ENCODE data around the gene SH3BP1.
"Not testable (repeated sequence)": the region's sequence is repeated elsewhere in the genome, so short reads cannot be mapped to it uniquely, and the experiment has no call there.

Gene SH3BP1

GRCh38 chr22:37639070-37639760 is at the start of gene SH3BP1:
TSS of gene SH3BP1 (plus strand) at chr22:37639669. CDS start at chr22:37639788, 119 bp downstream.
- peak; percentile 68 for DNase-seq

DNA sequence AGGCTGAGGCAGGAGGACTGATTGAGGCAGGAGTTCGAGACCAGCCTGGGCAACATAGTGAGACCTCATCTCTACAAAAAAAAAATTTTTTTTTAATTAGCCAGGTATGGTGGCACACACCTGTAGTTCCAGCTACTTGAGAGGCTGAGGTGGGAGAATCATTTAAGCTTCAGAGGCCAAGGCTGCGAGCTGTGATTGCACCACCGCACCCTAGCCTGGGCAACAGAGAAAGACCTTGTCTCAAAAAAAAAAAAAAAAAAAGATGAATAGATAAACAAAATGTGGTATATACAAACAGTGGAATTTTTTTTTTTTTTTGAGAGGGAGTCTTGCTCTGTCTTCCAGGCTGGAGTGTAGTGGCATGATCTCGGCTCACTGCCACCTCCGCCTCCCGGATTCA is 48.4 kb upstream of the SH3BP1 start:
- DNase-seq = not testable (repeated sequence)

- no peak for DNase-seq
These were observed 47.6 kb upstream of the SH3BP1 start for GRCh38 chr22:37591823-37592404.

- DNase-seq = no peak
These were observed 45.2 kb upstream of the SH3BP1 start for GRCh38 chr22:37594237-37594636.

DNA sequence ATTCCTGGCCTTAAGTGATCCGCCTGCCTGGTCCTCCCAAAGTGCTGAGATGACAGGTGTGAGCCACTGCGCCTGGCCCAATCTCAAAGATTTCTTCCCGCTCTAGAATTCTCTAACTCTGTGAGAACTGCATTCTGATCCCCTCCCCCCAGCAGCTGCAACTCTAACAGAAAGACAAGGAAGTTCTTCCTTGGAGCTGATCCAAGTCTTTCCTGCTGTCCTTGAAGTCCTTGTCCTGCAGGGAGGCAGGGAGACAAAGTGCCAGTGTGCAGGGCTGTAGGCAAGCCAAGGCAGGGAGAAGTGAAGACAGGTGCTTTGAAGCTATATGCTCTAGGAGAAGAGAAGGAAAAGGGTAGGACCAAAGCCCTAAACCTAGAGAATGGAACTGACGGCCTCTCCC is 40.3 kb upstream of the SH3BP1 start:
- DNase-seq = no peak

DNA sequence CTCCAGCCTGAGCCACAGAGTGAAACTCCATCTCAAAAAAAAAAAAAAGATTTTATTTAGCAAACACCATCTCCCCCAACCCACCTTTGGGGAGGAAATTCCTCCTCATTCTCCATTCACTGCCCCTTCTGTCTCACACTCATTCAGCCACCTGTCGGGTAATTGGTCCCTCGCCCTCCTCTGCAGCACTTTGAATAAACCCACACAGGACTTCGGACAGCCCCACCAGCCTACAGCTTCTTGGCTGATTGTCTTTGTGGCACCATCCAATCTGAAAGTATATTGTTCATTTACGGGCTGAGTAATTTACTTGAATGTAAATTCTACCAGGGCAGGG is 38.3 kb upstream of the SH3BP1 start:
- no peak for DNase-seq

DNA sequence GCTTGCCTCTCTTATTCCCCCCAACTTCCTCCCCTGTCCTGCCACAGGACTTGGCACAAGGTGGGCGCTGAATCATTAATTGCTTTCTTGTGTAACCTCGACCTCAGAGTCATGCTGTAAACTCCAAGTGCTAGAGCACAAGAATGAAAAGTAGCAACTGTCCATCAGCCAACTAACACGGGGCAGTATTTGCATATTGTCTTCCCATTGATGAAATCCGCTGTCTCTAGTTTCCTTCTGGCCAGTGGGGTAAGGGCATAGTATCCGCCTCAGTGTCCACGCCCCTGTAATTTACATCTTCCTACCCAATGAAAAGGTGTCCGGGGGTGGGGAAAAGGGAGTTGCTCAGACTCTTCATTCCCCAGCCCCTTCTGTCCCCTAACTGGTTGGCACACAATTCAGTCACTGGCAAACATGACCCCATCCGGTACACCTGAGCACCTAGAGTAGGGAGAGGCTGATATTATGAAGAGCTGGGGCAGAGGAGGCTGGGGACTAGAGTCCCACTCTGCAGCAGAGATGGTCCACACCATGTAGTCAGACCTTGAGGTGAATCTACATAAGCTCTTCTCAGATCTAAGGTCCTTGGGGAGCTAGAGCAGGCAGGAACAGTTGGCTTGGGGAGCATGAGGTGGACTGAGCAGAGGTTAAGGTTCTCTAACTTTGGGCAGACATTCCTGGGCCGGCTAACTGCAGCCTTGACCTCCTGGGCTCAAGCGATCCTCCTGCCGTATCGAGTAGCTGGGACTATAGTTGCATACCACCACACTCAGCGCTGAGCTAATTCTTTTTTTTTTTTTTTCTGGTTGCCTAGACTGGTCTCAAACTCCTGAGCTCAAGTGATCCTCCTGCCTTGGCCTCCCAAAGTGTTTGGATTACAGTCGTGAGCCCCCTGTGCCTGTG is 37.7 kb upstream of the SH3BP1 start:
- DNase-seq = no peak

DNA sequence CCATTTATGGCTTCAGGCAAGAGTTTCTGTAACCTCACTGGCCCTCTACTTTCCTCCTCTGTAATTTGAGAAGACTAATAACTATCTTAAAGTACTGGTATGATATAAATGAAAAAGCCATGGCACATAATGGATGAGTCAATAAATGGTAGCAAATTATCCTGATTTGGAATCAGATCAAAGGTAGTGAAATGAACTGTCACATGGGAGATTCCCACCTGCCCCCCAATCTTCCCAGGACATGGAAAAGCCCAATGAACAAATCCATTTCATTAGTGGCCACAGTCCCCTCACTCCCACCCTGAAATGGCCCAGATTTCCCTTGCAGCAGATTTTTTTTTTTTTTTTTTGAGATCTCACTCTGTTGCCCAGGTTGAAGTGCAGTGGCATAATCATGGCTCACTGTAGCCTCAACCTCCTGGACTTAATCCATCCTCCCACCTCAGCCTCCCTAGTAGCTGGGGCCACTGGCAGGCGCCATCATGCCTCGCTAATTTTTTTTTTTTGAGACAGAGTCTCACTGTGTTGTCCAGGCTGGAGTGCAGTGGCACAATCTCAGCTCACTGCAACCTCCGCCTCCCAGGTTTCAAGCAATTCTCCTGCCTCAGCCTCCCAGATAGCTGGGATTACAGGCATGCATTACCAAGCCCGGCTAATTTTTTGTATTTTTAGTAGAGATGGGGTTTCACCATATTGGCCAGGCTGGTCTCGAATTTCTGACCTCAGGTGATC is 36.8 kb upstream of the SH3BP1 start:
- not testable (repeated sequence) for DNase-seq

DNA sequence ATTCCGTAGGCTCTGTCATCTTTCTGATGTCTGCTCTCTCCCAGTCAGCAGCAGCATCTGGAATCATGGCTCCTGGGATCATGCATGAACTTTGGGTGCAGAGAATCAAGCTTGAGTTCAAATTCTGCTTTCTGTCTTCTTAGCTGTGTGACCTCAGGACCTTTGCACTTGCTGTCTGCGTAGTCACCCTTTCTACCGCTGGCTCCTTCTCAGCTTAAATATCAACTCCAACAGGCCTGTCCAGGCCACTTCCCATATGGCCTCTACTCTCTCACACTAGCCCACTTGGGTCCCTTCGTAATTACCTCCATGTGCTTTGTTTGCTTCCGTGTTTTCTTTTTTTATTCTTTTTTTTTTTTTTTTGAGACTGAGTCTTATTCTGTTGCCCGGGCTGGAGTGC is 35.4 kb upstream of the SH3BP1 start:
- no peak for DNase-seq

- DNase-seq = peak; percentile 61
These were observed 34.6 kb upstream of the SH3BP1 start for GRCh38 chr22:37604875-37605274.

- peak; percentile 94 for DNase-seq
These were observed 32.2 kb upstream of the SH3BP1 start for GRCh38 chr22:37607010-37607934.

DNA sequence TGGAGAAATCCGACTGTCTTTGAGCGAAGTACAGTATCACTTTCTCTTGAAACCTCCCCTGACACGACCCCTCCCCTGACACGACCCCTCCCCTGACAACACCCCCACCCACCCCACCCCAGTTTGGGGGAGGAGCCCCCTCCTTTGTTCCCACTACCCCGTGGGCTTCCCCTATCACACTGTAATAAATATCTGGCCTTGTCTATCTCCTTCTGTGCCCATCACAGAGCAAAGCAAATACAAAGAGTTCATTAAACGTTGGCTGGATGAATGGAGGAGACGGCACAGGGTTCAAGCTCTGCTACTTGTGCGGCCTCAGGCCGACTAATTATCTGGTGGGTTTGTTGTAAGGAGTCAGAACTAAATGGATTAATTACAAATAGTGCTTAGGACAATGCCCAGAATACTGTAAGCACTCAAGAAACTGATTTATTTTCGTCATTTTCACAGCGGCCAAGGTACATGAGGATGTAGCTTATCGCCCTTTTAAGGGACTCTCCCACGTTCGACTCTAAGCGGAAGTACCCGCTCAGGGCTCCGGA is 31.5 kb upstream of the SH3BP1 start:
- no peak for DNase-seq

DNA sequence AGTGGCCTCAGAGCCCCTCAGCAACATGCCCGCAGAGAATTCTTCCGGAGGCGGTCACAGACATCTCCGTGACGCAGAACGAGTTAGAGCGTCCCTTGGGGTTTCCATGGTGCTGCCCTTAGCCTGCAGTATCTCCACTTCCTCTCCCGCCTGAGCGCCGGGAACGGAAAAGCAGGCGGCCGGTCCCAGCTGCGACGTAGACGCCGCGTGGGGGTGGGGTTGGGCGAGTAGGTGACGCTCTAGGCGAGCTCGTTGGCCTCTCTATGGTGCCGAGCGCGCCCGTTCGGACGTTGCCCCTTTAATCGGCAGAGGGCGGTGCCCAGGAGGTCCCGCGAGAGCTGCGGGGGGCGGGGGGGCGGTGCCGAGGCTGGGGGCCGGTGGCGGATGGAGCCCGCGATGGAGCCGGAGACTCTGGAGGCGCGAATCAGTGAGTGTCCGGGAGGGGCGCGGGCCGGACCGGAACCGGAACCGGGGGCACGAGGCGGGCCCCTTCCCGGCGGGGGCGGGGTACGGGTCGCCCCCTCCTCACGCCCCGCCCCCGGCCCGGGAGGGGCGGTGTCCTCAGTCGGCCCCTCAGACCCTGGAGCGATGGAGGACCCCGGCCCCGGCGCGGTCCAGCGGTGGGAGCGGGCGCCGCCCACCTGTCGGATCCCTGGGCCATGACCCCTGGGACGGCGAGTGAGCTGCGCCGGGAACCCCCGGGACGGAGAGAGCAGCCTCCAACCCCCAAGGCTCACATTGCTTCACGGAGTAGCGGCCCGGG is 30.8 kb upstream of the SH3BP1 start, which contains the start of gene GGA1:
Gene GGA1, plus strand, starts transcription at position 358 of the 763 bp plus-strand sequence. Its CDS starts 27 bp downstream, at position 385.
- DNase-seq = peak; percentile 98

DNA sequence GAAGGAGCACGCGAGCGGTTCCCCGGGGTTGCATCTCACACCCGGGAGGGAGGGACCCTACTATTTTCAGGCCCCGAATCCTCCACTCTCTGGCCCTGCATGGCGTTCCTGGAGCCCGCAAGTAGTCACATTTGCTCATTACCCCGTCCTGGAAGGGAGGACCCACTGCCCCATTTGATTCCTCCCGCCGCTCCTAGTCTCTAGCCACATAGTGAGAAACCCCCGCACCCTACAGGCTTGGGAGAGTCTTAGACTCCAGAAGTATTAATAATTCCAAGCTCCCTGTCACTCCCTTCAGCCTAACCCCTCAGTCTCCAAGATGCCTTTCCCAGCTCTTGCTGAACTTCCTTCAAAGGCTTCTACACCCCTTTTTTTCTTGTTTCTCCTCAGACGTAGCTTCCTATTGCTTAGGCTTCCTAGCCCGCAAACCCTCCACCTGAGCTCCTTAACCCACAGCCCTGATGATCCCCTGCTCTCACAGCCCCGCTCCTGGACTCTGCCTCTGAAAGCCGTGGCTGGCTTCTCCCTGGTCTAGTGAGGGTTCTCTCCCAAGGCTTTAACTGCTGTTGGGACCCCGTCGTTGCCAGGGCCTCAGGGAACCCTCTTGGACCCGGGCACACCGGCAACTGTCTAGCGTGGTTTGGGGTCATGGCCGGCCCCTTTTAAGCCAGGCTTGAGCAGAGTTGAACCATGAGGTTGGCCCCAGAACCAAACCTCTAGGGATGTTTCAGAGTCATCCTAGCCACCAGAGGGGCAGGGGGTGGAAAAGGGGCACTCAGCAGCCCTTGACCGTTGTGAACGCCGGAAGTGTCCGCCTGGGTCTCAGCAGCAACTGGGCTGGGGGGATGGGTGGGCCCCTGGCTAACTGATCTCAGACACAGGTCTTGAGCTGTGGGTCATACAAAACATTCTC is 30.0 kb upstream of the SH3BP1 start:
- DNase-seq = no peak

GRCh38 chr22:37610153-37610475 is 29.4 kb upstream of the SH3BP1 start:
- not testable (repeated sequence) for DNase-seq

DNA sequence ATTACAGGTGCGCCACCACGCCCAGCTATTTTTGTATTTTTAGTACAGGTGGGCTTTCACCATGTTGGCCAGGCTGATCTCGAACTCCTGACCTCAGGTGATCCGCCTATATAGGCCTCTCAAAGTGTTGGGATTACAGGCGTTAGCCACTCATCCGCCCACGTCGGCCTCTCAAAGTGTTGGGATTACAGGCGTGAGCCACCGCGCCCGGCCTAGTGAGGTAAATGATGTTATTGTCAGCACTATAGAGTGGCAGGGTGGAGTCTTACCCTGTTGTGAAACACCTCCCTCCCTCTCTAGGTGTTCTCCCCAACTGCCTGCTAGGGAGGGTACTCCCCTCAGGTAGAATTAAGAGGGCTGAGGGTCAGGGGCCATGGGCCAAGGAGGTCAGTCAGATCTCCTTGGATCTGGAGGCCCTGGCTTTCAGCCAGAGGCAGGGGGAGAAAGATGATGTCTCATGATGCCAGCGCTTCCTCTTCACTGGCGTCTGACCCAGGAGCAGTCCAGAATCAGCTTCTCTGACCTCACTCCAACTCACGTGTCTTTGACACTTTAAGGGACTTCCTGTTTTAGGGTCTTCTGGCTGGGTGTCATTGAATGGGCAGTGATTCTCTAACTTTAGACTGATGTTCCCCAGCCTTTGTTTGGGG is 28.9 kb upstream of the SH3BP1 start:
- no peak for DNase-seq

DNA sequence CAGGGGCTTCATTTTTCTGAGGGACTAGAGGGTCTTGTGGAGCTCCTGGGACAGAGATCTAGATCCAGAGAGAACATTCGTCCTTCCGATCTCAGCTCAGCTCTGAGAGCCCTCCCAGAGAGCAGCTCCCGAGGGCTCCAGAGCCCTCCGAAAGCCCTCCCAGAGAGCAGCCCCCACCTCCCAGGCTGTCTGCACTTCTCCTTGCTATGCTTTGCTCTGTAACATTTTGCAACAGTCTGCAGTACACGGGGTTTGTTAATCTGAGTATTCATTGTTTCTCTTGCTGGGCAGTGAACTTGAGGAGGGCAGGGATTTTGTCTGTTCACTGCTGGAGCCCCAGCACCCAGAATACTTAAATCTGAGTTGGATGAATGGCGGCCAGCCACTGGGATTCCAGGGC is 28.3 kb upstream of the SH3BP1 start:
- no peak for DNase-seq

DNA sequence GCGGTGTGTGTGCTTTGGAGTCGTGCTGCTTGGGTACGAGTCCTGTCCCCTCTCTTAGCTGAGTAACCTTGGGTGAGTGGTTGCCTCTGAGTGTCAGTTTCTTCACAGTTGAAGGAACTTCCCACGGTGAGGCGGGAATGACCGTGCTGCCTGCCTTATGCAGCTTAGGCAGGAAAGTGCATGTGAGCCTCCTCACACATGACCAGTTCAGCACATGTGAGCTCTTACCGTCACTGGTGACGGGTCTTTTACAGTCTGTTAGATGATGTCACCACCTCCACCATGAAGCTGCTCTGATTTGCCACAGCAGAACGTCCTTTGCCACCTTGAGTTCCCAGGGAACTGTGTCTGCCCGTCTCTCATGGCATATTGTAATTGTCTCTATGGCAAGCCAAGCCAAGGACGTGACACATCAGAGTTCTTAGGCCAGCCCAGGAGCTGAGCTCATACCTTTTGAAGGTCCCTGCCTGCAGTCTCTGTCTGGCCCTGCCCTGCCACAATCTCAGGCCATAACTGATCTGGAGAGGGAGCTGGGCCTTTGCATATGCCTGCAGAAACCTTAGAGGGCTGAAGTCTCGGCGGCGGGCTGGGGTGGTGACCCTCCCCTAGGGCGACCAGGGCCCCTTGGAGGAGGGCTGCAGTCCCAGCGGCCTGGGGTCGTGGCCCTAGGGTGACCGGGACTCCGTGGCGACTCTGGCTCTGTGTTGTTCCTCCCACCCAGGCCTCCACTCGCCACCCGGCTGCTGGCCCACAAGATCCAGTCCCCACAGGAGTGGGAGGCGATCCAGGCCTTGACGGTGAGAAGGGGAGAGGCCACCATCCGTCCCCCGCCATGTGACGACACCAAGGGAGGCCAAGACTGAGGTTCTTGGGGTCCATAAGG is 23.0 kb upstream of the SH3BP1 start:
- DNase-seq = no peak

Measured in activated CD4-positive, alpha-beta T cell treated with anti-CD3 and anti-CD28 coated beads, Interleukin-10, Interleukin-2, amounts not matched to agents 100 ng/mL and 50 ng/mL, durations not matched to agents 16 hours and 8 hours (primary cell).